ENCODE measurements around the gene TPPP3. TPM values are rescaled to one million over a fixed set of nuclear protein-coding genes. Genes with fewer than 3 reads are reported as not detected.
"Not testable (repeated sequence)": the region's sequence is repeated elsewhere in the genome, so short reads cannot be mapped to it uniquely, and the experiment has no call there.

The TPPP3 gene
- polyA plus RNA-seq, 3 donors = 52.5 to 62.1 (median 55.9) TPM

GRCh38 chr16:67384778-67385510 lies 8.4 kb downstream of the TPPP3 start:
- no peak for DNase-seq (ENCODE audit: extremely low read depth in 1 of 11, low read depth in 9 of 11, low spot score in 4 of 11)

- DNase-seq (ENCODE audit: extremely low read depth in 1 of 11, low read depth in 9 of 11, low spot score in 4 of 11) = no peak
Measured at GRCh38 chr16:67383284-67383683, 10.0 kb downstream of the TPPP3 start.

- DNase-seq (ENCODE audit: extremely low read depth in 1 of 11, low read depth in 9 of 11, low spot score in 4 of 11) = no peak
Measured at GRCh38 chr16:67378642-67379041, 14.7 kb downstream of the TPPP3 start.

GRCh38 chr16:67376012-67376411 lies 17.3 kb downstream of the TPPP3 start:
- DNase-seq (ENCODE audit: extremely low read depth in 1 of 11, low read depth in 9 of 11, low spot score in 4 of 11) = not testable (repeated sequence)

GRCh38 chr16:67372664-67373063 lies 20.6 kb downstream of the TPPP3 start:
- no peak for DNase-seq (ENCODE audit: extremely low read depth in 1 of 11, low read depth in 9 of 11, low spot score in 4 of 11)

- DNase-seq (ENCODE audit: extremely low read depth in 1 of 11, low read depth in 9 of 11, low spot score in 4 of 11) = no peak
Measured at GRCh38 chr16:67370661-67371060, 22.6 kb downstream of the TPPP3 start.

- no peak for DNase-seq (ENCODE audit: extremely low read depth in 1 of 11, low read depth in 9 of 11, low spot score in 4 of 11)
Measured at GRCh38 chr16:67364600-67365235, 28.6 kb downstream of the TPPP3 start.

- DNase-seq (ENCODE audit: extremely low read depth in 1 of 11, low read depth in 9 of 11, low spot score in 4 of 11) = no peak
Measured at GRCh38 chr16:67361038-67361437, 32.3 kb downstream of the TPPP3 start.

GRCh38 chr16:67359540-67360269 lies 33.6 kb downstream of the TPPP3 start:
- DNase-seq (ENCODE audit: extremely low read depth in 1 of 11, low read depth in 9 of 11, low spot score in 4 of 11) = not testable (repeated sequence)

GRCh38 chr16:67357561-67357960 lies 35.7 kb downstream of the TPPP3 start:
- no peak for DNase-seq (ENCODE audit: extremely low read depth in 1 of 11, low read depth in 9 of 11, low spot score in 4 of 11)

GRCh38 chr16:67356396-67356795 lies 36.9 kb downstream of the TPPP3 start:
- DNase-seq (ENCODE audit: extremely low read depth in 1 of 11, low read depth in 9 of 11, low spot score in 4 of 11) = peak in 10 of 11 donors; percentile 42 to 77 (median 58)

- not testable (repeated sequence) for DNase-seq (ENCODE audit: extremely low read depth in 1 of 11, low read depth in 9 of 11, low spot score in 4 of 11)
Measured at GRCh38 chr16:67352463-67352862, 40.8 kb downstream of the TPPP3 start.

- DNase-seq (ENCODE audit: extremely low read depth in 1 of 11, low read depth in 9 of 11, low spot score in 4 of 11) = no peak
Measured at GRCh38 chr16:67350324-67350723, 43.0 kb downstream of the TPPP3 start.

- DNase-seq (ENCODE audit: extremely low read depth in 1 of 11, low read depth in 9 of 11, low spot score in 4 of 11) = no peak
Measured at GRCh38 chr16:67349172-67349571, 44.1 kb downstream of the TPPP3 start.

- no peak for DNase-seq (ENCODE audit: extremely low read depth in 1 of 11, low read depth in 9 of 11, low spot score in 4 of 11)
Measured at GRCh38 chr16:67346341-67346740, 47.0 kb downstream of the TPPP3 start.

- no peak for DNase-seq (ENCODE audit: extremely low read depth in 1 of 11, low read depth in 9 of 11, low spot score in 4 of 11)
Measured at GRCh38 chr16:67345401-67345800, 47.9 kb downstream of the TPPP3 start.

GRCh38 chr16:67342616-67343015 lies 50.7 kb downstream of the TPPP3 start:
- no peak for DNase-seq (ENCODE audit: extremely low read depth in 1 of 11, low read depth in 9 of 11, low spot score in 4 of 11)

- DNase-seq (ENCODE audit: extremely low read depth in 1 of 11, low read depth in 9 of 11, low spot score in 4 of 11) = no peak
Measured at GRCh38 chr16:67341250-67341649, 52.0 kb downstream of the TPPP3 start.
